HG03135 (cell line): ENCODE data around the gene TNFRSF18.

ENCODE experiments used
- ATAC-seq: cut with Tn5 transposase; IDR thresholded peaks from one replicate; pipeline ENCODE4 v1.9.1; 2021; ENCODE audit warnings: mild to moderate bottlenecking, moderate library complexity; ENCODE audit not compliant: unreplicated experiment

Gene TNFRSF18

DNA sequence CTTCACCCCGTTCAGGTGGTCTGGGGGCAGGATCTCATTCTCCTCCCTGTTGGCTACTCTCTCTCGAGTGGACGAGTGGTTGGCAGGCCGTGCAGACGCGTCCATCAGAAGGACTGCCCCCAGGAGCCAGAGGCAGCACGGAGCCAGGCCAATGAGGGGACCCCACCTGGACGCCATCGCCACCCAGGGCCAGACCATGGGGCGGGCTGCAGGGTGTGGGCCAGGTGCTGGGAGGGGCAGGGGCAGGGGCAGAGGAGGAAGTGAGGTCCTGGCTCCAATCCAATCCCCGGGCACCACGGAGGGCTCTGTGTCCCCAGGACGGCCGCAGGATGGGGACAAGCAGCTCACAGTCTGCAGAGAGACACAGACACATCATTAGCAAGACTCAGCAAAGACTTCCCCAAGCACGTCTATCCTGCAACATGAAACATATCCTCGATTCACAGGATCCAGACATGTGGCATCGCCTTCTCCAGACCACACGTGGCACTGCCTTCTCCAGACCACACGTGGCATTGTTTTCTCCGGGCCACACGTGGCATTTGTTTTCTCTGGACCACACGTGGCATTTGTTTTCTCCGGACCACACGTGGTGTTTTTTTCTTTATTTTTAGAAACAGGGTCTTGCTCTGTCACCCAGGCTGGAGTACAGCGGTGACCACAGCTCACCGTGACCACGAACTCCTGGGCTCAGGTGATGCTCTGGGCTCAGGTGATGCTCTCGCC, 22.4 kb upstream of the TNFRSF18 start:
- ATAC-seq: no peak

DNA sequence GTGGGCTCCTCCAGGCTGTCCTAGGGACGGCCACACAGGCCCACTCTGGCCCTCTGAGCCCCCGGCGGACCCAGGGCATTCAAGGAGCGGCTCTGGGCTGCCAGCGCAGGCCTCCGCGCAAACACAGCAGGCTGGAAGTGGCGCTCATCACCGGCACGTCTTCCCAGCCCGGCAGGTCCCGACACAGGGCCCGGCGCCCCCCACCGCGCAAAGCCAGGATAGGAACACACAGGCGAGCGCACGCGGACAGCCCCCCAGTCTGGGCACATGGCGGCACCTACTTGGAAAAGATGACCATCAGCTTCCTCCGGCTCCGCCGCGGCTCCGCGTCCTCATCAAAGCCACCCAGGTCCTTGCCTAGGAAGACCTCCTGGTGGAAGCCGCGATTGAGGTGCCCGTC, 21.8 kb upstream of the TNFRSF18 start:
- ATAC-seq: no peak

DNA sequence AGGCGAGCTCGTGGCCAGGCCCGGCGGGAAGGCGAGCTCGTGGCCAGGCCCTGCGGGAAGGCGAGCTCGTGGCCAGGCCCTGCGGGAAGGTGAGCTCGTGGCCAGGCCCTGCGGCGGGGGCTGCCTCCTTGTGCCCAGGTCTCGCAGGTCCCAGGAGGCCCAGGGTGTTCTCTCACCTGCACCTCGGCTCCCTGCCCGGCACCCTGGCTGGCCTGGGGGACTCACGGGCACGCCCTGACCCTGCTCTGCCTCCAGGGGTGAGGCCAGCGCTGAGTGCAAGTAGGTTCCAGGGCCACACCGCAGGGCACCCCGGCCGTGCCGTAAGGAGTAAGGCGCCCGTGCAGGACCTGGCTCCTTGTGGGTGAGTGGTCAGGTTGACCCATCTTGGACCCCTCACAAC, 21.0 kb upstream of the TNFRSF18 start:
- no peak for ATAC-seq

DNA sequence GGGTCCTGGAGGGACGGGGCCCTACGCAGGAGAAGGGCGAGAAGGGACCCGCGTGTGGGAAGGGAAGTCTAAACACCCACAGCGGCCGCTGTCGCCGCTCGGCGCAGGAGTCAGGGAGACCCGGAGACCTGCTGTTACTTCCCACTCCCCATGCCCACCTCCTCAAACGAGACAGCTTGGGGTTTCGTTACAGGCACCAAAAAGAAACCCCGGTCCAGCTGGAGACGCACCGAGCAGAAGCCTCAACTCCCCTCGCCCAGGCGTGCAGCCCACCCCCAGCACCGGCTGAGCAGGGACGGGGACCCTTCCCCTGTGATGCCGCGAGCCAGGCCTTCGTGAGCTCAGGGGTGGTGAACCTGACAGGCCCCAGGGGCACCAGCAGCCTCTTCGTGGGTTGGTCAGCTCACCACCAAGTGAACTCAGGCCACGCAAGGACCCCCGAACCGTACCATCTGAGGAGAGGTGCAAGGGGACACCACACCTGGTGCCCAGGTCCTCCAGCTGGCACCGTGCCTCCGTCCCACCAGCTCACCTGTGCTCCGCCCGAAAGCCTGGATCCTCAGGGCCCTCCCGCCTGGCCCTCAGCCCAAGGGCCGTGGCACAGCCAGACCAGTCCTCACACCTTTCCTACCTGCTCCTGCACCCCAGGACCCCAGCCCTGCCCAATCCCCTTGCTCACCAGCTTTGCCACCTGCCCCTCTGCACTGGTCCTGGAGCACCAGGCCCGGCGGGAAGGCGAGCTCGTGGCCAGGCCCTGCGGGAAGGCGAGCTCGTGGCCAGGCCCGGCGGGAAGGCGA, 20.4 kb upstream of the TNFRSF18 start:
- ATAC-seq: no peak

DNA sequence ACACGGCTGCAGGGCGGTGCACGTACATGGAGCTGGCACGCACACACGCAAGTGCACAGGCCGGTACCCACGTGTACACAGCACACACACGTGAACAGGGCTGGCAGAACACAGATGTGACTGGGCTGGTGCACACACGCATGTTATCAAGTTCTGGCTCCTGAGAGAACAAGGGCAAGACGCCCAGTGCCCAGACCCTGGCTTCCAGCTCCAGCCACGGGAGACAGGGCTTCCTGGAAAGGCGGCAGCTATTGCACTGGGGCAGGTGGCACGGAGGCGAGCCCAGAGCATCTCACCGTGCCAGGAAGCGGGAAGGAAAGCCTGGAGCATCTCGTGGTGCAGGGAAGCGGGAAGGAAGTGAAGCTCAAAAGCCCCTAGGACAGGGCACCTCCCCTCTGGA, 19.5 kb upstream of the TNFRSF18 start:
- ATAC-seq: no peak

DNA sequence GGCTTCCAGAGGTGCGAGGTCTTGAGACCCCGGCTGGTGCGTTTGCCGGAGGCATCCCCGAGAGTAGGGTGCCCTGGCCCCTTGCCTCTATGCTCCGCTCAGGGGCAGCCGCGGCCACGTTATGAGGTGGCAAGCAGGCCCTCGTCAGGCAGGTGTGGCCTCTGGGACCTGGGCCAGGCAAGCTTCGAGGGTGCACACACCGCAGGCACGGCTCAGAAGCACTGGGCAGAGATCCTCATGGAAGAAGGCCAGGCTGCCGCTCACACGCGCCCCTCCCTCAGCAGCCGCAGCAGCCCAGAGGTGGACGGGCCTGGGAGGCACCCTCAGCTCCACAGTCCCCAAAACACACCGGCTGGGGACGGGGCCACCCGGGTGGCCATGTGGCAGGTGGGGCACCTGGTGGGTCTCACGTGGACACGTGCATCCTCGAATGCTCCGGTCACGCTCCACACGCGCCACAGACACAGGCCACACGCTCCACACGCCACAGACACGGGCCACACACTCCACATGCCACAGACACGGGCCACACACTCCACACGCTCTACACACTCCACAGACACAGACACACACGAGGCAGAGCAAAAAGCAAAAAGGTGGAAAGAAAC, 18.9 kb upstream of the TNFRSF18 start:
- ATAC-seq: no peak

DNA sequence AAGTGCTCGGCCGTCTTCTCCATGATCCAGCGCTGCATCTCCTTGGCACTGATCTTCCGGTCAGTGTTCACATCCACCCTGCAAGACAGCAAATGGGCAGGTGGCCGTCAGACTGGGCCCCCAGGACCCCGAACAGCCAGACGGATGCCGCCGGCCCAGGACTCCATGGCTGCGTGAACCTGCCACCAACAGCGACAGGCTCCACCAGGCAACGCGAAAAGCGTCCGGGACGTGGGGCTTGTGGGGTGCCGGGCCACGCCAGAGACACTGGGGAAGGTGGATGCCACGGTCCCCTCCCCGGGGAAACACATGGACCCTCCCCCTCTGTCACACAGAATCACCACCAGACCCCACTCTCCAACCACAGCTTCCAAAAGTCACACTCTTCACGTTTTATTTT, 17.5 kb upstream of the TNFRSF18 start:
- ATAC-seq: no peak

DNA sequence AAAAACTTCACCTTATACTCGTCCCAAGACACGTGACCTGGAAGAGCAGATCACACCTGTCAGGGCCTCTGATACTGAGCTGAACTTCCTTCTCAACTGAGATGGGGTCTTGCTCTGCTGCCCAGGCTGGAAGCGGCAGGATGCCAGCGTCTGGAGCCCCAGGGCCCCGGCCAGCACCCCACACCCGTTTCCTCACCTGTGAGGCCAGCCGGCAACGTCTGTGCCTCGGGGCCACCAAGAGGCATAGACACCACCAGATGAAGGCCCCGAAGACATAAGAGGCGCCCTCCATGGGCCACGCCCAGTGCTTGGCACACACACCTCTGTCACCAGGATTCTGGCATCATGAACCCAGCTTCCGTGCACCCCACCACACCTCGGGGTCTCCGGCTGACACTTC, 16.9 kb upstream of the TNFRSF18 start:
- ATAC-seq: no peak

DNA sequence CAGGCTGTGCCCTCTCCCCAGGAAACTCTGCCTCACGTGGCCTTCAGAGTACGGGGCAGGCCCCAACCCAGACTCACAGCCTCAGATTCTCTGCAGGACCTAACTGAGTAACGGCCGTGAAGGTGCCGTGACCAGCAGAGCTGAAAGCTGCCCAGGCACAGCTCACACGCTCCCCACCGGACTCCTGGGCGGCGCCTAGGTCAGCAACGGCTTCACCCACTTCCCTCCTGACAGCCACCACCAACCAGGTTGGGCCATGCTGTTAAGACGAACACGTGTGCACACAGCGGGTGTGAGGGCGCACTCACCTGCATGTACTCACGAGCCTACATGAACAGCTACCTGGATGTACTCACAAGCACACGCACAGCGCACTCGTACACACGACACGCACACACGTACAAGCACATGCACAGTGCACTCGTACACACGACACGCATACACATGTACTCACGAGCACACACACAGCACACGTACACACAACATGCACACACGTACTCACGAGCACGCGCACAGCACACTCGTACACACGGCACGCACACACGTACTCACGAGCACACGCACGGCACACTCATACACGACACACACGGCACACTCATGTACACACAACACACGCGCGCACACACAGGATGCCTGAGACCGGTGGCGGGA, 16.3 kb upstream of the TNFRSF18 start:
- no peak for ATAC-seq

DNA sequence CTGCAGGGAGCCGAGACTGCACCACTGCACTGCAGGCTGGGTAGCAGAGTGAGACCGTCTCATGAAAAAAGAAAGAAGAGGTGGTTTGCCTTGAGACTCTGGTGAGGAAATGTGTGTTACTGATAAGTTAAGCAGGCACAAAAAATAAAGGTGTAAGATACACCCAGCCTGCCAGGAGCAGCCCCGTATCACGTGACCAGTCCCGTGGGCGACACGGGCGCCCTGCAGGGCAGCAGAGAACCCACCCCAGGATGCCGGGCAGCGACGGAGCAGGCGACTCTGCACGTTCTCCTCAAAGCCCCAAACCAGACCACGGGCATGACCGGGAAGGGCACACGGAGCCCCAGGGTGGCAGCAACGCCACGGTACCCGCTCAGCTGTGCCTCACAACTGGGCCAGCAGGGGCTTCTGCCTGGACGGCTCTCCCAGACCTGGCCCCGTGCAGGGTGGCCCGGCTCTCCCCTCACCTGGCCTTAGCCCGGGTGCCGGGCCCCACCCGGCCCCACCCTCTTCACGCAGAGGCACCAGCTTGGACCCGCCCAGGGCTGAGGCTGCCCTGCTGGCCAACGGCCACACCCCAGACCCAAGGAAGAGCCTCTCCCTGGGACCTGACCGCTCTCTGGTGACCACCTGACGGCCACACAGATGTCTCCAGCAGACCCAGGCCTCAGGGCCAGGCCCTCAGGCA, 15.6 kb upstream of the TNFRSF18 start:
- no peak for ATAC-seq

DNA sequence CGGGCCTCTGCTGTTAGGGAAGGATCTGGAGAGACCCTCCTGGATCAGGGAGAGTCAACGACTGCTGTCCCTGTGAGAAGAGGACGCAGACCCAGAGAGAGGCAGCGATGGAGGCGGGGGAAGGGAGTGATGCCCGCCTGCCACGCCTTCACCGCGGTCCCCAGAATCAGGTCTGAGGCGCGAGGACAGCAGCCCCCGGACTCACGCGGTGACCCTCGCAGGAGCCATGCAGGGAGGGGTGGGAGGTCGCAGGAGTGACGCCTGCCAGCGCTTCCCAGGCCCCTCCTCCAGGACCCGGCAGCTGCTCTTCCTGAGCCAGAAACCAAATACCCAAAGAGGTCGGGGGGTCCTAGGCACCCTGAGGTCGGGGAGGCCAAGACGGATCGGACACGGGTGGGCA, 13.8 kb upstream of the TNFRSF18 start:
- ATAC-seq: no peak

DNA sequence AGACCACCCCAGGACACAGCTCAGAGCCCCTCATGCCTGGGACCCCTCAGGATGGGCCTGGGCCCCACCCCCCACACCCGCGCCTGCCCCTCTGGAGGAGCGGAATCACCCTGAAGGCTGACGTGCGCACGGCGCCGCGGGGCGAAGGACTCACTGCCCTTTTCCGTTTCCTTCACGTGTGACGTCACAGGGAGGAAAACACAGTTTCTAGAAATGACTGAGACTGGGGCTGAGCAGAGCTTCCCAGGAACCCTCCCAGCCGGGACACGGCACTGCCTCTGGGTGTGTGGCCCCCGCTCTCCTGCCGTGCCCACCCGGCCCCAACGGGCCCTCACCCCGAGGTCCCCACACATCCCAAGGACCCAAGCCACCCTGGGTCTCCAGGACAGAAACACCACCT, 12.9 kb upstream of the TNFRSF18 start:
- ATAC-seq: no peak

DNA sequence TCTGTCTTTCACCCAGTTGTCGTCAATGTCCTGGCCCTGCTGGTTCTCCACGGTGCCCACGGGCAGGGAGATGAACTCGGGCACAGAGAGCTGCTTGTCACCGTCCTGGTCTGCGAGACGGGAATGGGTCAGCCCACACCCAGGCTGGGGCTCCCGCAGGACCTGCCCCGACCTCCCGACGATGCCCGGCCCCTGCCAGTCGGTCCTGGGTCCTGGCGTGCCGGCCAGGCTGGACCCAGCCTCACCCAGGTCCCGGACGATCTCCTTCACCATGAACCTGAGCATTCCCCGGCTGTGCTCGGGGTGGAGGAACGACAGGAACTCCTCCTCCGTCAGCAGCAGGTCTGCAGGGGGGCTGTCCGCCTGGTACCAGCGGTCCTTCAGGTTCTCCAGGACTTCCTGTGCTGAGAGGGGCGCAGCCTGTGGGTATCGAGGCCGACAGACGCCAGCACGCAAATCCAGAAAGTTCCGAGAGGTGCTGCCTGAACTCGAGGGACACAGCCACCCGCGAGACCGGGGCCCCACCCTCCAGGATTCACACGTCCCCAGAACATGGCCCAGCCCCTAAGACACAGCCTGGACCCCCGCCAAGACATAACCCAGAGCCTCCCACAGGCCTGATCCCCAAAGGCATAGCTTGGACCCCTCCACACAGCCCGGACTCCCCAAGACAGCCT, 12.3 kb upstream of the TNFRSF18 start:
- ATAC-seq: no peak

DNA sequence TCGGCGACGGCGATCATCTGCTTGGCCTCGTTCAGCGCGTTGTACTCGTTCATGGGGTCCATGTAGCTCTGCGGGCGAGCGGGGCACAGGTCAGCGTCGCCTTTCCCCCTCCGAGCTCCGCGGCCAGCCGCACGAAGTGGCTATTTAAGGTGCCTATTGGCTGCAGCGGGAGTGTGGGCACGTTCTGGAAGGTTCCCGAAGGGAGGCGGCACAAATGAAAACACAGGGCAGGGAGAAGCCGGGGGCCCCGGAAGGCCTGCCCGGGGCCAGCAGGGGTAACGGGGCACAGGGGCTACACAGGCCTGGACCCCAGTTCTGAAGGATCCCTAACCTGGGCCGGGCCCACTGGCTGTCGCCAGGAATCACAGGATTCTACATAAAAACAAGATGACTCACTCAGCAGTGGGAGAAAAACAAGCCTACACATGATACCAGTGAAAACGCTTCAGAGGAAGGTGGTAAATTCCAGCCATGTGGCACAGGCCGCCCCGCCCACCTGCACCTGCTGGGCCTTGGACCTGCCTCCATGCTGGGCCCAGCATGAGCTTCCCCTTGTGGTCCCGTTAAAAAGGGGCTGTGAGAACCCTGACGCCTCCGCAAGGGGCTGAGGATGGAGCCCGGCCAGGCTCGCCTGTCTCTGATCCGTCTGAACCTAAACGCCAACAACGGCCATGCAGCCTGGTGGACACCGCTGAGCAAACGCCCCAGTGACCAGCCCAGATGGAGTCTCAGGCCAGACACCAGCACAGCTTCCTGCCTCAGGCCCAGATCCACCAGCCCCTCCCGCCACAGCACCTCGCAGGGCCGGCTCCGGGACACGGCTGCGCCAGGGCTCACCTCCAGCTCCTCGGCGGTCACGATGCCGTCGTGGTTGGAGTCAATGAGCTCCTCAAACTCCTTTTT, 11.5 kb upstream of the TNFRSF18 start:
- ATAC-seq: no peak

DNA sequence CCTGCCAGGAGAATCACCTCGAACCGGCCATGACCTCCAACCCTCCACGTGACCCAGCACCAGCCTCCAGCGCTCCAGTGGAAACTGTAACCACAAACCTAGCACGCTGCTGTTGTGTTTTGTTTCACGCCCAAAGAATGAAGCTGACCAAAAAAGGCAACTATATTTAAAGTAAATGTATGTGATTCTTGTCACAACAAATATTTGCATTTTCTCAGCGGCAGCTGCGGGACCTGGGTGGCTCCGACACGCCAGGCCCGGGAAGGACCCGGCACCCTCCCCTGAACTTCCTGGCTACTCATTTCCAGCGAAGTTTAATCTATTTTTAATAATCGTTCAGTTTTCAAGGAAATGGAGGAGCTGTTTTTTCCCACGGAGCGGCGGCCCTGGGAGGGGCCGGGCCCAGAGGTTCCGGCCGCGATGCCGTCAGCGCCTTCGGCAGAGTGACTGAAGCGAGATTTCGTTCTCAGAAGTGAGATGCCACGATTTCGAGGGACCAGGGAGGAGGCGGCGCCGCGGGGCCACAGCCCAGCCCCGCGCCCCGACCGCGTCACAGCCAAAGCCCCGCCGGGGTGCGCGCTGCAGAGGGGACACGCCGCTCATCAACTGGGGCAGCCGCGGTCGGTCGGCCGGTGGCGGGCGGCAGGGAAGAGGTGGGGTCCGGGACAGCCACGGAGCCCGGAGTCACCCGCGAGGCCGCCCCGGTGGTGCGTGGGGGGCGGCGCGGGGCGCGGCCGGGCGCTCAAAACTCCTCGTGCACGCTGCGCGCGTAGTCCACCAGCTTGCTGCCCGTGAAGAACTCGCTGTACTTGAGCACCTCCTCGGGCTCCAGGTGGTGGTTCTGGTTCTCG, 10.6 kb upstream of the TNFRSF18 start:
- no peak for ATAC-seq

DNA sequence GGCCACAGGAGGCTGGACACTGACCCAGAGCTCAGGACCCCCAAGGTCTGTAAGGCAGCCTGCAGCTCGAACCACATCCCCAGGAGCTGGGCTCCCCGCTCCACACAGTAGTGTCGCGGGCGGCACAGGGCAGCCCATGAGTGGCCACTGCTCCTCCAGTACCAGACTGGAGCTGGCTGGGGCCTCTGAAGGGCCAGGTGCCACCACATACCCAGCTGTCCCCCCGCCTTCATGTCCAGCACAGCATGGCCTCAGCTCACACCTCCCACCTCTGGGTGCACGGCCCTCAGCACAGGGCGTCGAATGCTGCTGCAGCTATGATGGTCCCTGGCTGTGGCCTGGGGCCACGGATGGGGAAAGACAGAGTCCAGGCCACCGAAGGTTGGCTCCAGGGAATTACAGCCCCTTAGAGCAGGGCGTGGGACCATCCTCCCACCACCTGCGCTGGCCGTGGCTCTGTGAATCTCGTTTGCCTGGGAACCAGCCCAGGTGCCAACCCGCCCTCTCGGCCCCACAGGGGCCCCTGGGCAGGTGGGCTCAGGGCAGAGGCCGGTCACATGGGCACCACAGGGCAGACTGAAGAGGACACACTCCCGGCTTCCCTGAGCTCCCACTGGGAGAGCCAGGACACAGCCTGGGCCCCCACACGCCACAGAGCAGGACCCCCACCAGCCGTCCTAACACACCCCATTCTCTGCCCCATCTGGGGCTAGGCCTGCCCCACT, 9.7 kb upstream of the TNFRSF18 start:
- ATAC-seq: no peak

DNA sequence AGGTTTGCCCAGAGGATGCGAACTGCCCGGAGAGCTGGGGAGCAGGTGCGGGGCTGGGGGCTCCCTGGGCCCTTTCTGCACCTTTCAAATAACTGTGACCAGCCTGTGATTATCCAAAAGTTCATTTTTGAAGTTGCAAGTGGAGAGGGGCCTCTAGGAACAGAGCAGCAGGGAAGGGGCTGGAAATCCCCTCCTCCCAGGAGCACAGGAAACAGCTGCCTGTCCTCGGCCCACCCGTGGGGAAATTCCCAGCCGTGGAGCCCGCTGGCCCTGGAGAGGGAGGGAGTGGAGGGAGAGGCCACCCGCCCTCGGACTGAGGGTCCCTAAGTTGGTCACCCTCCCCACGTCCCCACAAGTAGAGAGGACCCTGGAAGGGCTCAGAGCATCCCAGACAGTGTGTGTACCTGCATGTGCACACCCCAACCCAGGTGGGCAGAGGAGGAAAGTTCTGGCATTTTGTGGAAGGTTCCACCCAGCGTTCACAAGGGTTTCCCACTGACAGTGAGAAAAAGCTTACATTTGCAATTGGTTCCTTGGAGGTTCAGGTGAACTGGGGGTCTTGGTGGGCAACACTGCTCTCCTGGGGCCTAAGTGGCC, 8.8 kb upstream of the TNFRSF18 start:
- ATAC-seq: no peak
